Endothelial cell of coronary artery (primary cell): Measurements from ENCODE around the gene LENG9. TPM values are rescaled to one million over a fixed set of nuclear protein-coding genes. Genes with fewer than 3 reads are reported as not detected.

ENCODE experiments used
- total RNA-seq: library from RNA; depleted of rRNA; stranded (reverse); fragments of >200 nt; gene quantifications from 2 replicates; pipeline ENCODE4 v1.2.3, GENCODE V29; 2014

The LENG9 gene
- total RNA-seq: 4.0 and 9.8 TPM in 2 replicates

DNA sequence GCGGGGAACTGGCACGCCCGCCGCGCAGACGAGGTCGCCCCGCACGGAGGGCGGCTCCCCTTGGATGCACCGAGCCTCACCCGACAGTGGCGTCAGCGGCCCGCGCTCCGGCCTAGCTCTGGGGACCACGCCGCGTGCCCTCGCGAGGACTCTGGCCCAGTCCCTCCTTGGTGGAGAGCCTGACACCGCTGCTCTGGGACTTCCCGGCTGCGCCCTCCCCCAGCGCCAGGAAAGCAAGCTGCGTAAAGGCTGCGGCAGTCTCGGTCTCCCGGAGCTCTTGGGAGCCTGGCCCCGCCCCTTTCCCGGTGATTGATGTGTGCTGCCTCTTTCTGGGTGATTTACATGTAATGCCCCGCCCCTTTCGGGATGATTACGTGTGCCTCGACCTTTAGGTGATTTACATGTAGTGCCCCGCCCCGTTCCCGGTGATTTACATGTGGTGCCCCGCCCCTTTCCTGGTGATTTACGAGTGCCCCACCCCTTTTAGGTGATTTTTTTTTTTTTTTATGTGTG, at the start of gene LENG9:
Gene LENG9, minus strand, starts transcription at position 248 of the 513 bp plus-strand sequence. CDS start 252 bp downstream, outside the sequence.

DNA sequence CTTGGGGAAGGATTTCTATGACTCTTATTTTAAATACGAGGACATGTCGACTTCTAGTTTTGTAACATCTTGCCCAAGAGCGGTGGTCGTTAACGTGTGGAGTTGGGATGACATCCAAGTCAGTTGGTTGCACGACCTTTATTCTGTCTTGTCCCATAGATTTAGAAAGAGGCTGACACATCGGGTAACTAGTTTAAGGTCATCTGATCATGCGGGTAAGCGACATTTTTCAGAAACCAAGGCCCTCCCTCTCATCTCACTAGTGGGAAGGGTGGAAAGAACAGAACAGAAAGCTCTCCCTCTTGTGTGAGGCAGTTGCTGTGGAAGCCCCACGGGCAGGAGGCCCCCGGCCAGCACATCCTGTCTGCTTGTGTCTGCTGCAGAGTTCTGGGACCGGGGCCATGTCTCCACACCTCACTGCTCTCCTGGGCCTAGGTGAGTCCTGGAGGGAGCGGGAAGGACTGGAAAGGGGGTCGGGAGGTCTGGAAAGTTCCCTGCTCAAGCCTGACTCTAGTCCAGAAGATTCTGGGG, 39.0 kb upstream of the LENG9 start, which contains the start of gene LAIR2:
Gene LAIR2, plus strand, starts transcription at position 314 of the 531 bp plus-strand sequence. Its CDS starts 88 bp downstream, at position 402.

DNA sequence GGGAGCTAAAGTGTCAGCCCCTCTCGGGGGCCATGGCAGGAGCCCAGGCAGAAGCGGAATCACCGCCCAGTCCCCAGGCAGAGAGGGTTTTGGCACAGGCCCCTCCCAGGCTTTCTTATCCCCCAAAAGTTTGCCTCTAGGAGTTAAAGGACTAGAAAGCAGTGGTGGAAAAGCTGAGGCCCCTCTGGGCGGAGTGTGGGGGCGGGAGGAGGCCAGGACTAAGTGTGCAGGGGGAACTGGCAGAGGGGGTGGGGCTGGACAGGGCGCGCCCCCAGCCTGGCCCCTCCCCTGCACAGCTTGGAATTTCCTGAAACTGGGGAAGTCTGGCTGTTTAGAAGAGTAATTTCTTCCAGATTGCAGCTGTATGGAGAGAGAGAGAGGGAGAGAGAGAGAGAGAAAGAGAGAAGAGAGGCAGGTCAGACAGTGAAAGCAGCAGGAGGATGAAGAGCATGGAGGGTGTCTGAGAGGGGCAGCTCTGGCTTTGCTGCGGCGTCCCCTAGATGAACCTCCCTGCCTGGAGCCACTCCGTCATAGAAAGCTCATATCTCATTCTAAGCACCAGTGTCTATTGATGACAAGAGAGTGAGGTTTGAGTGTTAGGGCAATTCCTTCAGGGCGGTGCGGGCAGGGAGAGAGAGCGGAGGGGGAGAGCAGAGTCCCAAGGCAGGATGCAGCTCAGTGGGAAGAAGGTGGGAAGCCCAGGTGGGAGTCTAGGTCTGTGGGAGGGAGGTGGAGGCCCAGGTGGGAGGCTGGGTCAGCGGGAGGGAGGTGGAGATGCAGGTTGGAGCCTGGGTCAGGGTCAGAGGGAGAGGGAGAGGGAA, 9.7 kb upstream of the LENG9 start, which contains the start of gene CDC42EP5:
Gene CDC42EP5, minus strand, starts transcription at position 226 of the 821 bp plus-strand sequence. CDS start 7,749 bp downstream, outside the sequence.

DNA sequence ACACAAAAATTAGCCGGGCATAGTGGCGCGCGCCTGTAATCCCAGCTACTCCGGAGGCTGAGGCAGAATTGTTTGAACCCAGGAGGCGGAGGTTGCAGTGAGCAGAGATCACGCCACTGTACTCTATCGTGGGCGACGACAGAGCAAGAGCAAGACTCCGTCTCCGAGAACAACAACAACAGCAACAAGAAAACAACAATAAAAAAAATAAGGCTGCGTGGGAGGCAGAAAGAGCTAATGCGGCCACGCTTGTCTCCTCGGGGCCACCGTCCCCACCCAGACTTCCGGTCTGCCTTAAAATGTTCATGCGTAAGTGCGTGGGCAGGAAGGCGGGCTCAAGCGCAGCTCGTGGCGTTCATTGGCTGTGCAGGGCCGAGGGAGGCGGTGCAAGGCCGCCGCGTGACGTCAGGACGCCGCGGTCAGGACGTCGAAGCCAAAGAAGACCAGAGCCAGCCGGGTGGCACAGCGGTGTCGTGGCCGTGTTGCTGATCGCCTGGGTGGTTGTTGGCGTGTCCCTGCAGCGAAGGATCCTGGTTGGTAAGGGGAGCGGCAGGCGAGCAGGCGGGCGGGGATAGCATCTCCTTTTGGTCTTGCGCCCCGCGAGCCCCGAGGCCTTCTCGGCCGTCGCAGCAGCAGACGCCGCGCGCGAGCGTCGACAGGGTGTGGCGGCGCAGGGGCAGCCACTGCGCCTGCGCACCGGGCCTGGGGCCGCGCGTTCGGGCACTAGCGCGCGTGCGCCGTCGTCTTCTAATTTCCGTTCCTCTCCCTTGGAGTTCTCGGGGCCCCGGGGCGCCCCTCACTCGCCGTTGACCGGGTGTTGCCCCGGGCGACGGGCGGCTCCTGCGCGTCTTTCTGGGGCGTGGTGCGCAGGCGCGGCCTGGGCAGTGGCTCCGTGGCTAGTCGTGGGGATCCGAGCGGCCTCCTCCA, 14.5 kb downstream of the LENG9 start, which contains the start of gene LENG8:
Gene LENG8, plus strand, starts transcription at position 426 of the 927 bp plus-strand sequence. CDS start 2,146 bp downstream, outside the sequence.

DNA sequence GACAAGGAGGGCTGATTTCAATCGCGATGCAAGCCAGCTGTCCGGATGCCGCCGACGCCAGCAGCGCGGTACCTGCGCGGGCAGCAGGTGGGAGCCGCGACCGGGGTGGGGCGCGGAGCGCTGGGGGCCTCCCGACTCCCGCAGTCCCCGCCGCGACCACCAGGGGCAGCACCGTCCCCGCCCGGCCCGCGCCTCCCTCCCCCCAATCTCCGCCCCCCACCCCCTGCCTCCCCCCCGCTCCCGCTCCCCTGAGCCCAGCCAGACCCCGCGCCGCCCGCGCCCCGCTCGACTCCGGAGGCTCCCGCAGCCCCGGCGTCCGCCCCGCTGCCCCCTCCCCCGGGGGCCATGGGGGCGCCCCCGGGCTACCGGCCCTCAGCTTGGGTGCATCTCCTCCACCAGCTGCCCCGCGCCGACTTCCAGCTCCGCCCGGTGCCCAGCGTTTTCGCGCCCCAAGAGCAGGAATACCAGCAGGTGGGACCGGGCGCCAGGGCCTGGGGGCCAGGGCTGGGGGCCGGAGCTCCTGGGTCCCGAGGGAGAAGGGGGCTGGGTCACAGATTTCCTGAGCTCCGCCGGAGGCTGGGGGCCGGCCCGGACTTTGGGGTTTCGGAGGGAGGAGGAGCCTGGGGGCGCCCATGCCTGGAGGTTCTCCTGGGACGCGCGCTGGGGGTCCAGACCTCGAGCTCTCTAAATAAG, 48.2 kb downstream of the LENG9 start, which contains the start of gene TTYH1:
Gene TTYH1, plus strand, starts transcription at position 257 of the 693 bp plus-strand sequence. Its CDS starts 89 bp downstream, at position 346.

Other genes with a start within 250 kb of the LENG9 start
- gene LILRB3, start 240.8 kb downstream of the LENG9 start, total RNA-seq: not detected in 2 replicates
- not detected in 2 replicates for gene LILRA6, start 221.0 kb downstream of the LENG9 start, total RNA-seq
- gene LILRB5, start 206.5 kb downstream of the LENG9 start, total RNA-seq: not detected in 2 replicates
- not detected in 2 replicates for gene LILRB2, start 182.7 kb downstream of the LENG9 start, total RNA-seq
- gene LILRA5, start 150.6 kb downstream of the LENG9 start, total RNA-seq: not detected in 2 replicates
- gene LILRA4, start 124.6 kb downstream of the LENG9 start, total RNA-seq: not detected in 2 replicates
- gene LAIR1, start 98.8 kb downstream of the LENG9 start, total RNA-seq: not detected in 2 replicates
- not detected in 2 replicates for gene TTYH1, start 48.3 kb downstream of the LENG9 start, total RNA-seq
- gene LENG8, start 14.6 kb downstream of the LENG9 start, total RNA-seq: 27.5 and 42.7 TPM in 2 replicates
- 34.8 and 39.1 TPM in 2 replicates for gene CDC42EP5, start 9.5 kb upstream of the LENG9 start, total RNA-seq
- gene LAIR2, start 39.1 kb upstream of the LENG9 start, total RNA-seq: not detected in 2 replicates
- gene LILRA2, start 110.0 kb upstream of the LENG9 start, total RNA-seq: not detected in 2 replicates
- gene LILRA1, start 129.9 kb upstream of the LENG9 start, total RNA-seq: not detected in 2 replicates
- not detected in 2 replicates for gene LILRB1, start 166.7 kb upstream of the LENG9 start, total RNA-seq
- gene LILRB4, start 199.2 kb upstream of the LENG9 start, total RNA-seq: not detected in 2 replicates